Peyer's patch (tissue), 4 donors: ENCODE measurements around the gene ZNF765.

Source experiments
- CTCF ChIP-seq, 6 experiments: fragments of 450-650 bp in 4 of 6; fragments of 200-600 bp in 2 of 6; sonication (generic) in 1 of 6; IDR thresholded peaks; one replicate each; pipeline ENCODE4 v1.5.1; 2017 to 2019; ENCODE audit warnings: antibody characterized with exemption in 6 of 6, mild to moderate bottlenecking in 3 of 6, moderate library complexity in 1 of 6
- POLR2A ChIP-seq, 2 donors: fragments of 450-650 bp; IDR thresholded peaks; one replicate each; pipeline ENCODE4 v1.5.1; 2017; ENCODE audit warnings: antibody characterized with exemption in 2 of 2, mild to moderate bottlenecking in 2 of 2, moderate library complexity in 2 of 2

- TF ChIP-seq CTCF (IDR thresholded peaks at IDR 0.05) (peak; percentile 28 to 80 (median 68)), POLR2A (IDR thresholded peaks at IDR 0.05) (no peak)
These were observed 30.1 kb downstream of the ZNF765 start for GRCh38 chr19:53424968-53425597.
